Colonic mucosa (tissue), 4 donors: Measurements from ENCODE around the gene ECHDC3. TPM values are rescaled to one million over a fixed set of nuclear protein-coding genes. Genes with fewer than 3 reads are reported as not detected.

Source experiments
- DNase-seq: peaks from one replicate; pipeline ENCODE4 v3.0.0-alpha.2; 2020
- H3K27ac ChIP-seq: fragments of 200-600 bp; one replicate; pipeline ENCODE4 v1.8.0; 2021
- H3K27me3 ChIP-seq: fragments of 200-600 bp; one replicate; pipeline ENCODE4 v1.8.0; 2021
- H3K36me3 ChIP-seq: fragments of 200-600 bp; one replicate; pipeline ENCODE4 v1.8.0; 2021
- H3K4me1 ChIP-seq: fragments of 200-600 bp; one replicate; pipeline ENCODE4 v1.8.0; 2021; ENCODE audit warnings: mild to moderate bottlenecking
- H3K4me3 ChIP-seq: fragments of 200-600 bp; one replicate; pipeline ENCODE4 v1.8.0; 2021
- H3K9ac ChIP-seq, 2 donors: one replicate each; pipeline ENCODE4 v1.7.0; 2013; ENCODE audit warnings: control low read depth in 2 of 2, low read depth in 2 of 2, low read length in 2 of 2
- H3K9me3 ChIP-seq: fragments of 200-600 bp; one replicate; pipeline ENCODE4 v1.8.0; 2021
- intact Hi-C: fragments of 100-400 bp; cut with DNase I; formaldehyde crosslinking; loops from one replicate; pipeline ENCODE4 v1.14.1; 2022
- total RNA-seq, 2 donors: library from RNA; stranded (reverse); fragmentation: NEBNext Ultra II Directional in 1 of 2; extraction: Animal tissue kit (Norgen Biotek cat#: 25700) in 1 of 2; gene quantifications; one replicate each; pipeline ENCODE4 v1.2.1, GENCODE V29; 2021
- TF ChIP-seq, protein P1 (sequence below): fragments of 200-600 bp; IDR thresholded peaks from one replicate; pipeline ENCODE4 v1.8.0; 2022; ENCODE audit warnings: antibody characterized with exemption, mild to moderate bottlenecking
- donor health status: healthy.
- donor health status: DM: no; HTN: no; CAD: no.
- donor health status: DM: no; HTN: no; CAD: no.

ECHDC3 gene
- total RNA-seq, 2 donors from 2014 or later, result 14.0 to 17.6 TPM

DNA sequence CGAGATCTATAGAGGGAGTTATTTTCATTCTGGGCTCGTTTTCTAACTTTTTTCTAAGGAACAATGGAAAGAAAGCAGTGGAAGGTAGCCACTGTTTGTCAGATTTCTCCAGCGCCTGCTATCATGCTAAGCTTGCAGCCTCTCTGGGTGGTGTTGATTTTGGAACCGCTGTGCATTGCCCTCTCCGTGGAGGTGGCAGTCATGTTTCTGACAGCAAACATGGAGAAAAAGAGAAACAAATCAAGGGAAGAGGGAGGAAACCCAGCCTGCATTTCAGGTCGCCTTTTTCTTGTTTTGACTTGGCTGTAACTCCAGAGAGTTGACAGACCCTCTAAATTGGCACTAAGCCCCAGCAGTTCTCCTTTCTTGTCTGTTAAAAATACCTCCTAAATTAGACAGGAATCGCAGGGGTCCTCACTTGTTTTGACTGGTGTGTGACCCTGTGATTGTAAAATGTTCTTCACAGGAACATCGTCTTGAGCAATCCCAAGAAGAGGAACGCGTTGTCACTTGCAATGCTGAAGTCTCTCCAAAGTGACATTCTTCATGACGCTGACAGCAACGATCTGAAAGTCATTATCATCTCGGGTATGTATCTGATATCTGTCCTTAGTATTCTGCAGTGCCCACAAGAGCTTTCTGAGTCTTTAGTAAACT is 4.8 kb downstream of the ECHDC3 start:
- Histone ChIP-seq H3K36me3 (no peaks in the 10 kb centered on the region), H3K4me1 (no peaks in the 10 kb centered on the region), H3K4me3 (no peak overlapping the region), H3K27me3 (no peaks in the 10 kb centered on the region), H3K9ac (no peak overlapping the region), H3K9me3 (no peaks in the 10 kb centered on the region), H3K27ac (no peak overlapping the region)
- no peak for DNase-seq
- TF ChIP-seq, protein P1, sequence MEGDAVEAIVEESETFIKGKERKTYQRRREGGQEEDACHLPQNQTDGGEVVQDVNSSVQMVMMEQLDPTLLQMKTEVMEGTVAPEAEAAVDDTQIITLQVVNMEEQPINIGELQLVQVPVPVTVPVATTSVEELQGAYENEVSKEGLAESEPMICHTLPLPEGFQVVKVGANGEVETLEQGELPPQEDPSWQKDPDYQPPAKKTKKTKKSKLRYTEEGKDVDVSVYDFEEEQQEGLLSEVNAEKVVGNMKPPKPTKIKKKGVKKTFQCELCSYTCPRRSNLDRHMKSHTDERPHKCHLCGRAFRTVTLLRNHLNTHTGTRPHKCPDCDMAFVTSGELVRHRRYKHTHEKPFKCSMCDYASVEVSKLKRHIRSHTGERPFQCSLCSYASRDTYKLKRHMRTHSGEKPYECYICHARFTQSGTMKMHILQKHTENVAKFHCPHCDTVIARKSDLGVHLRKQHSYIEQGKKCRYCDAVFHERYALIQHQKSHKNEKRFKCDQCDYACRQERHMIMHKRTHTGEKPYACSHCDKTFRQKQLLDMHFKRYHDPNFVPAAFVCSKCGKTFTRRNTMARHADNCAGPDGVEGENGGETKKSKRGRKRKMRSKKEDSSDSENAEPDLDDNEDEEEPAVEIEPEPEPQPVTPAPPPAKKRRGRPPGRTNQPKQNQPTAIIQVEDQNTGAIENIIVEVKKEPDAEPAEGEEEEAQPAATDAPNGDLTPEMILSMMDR, result no peak
- intact Hi-C loops, result no loop called here

DNA sequence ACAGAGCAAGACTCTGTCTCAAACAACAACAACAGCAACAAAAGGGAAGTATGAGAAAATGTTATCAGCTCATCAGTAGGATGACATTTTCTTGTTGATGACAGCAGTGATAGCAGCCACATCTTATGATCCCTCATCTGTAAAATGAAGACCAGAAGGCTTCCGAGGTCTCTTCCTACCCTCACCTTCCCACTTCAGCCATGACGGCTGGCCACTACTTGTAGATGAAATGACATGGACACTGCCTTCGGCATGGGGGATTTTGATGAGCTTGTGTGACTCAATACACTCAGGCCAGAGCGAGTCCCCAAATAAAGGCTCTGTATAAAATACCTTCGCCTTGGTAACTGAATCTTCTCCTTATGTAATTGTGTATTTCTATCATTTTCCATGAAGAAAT is 6.7 kb downstream of the ECHDC3 start:
- Histone ChIP-seq H3K27me3 (no peaks in the 10 kb centered on the region), H3K27ac (no peak overlapping the region), H3K4me1 (no peaks in the 10 kb centered on the region), H3K9ac (no peak overlapping the region), H3K4me3 (no peak overlapping the region), H3K36me3 (no peaks in the 10 kb centered on the region), H3K9me3 (no peaks in the 10 kb centered on the region)
- TF ChIP-seq, protein P1, result no peak
- intact Hi-C loops, result no loop called here
- no peak for DNase-seq

DNA sequence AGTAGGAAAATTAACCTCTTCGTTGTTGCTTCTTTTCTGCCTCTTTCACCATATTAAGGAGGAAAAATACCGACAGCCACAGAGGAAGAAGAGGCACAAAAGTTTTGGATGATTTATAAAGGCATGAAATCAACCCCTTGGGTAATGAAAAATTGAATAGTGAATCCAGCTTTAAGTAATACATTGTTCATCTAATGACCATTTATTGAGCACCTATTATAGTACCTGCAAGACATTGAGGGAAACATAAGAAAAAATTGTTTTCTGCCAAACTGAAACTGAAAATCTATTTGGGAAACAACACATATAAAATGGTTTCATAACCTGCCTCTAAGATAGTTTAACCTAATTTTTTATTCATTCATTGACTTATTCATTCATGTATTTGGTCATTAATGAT is 8.2 kb downstream of the ECHDC3 start:
- H3K27ac ChIP-seq, result no peak overlapping the region
- H3K27me3 ChIP-seq, result no peaks in the 10 kb centered on the region
- no peaks in the 10 kb centered on the region for H3K9me3 ChIP-seq
- DNase-seq, result no peak
- intact Hi-C loops, result no loop called here
- no peak overlapping the region for H3K4me3 ChIP-seq
- no peaks in the 10 kb centered on the region for H3K36me3 ChIP-seq
- H3K4me1 ChIP-seq, result no peaks in the 10 kb centered on the region
- no peak overlapping the region for H3K9ac ChIP-seq
- TF ChIP-seq, protein P1, result no peak

DNA sequence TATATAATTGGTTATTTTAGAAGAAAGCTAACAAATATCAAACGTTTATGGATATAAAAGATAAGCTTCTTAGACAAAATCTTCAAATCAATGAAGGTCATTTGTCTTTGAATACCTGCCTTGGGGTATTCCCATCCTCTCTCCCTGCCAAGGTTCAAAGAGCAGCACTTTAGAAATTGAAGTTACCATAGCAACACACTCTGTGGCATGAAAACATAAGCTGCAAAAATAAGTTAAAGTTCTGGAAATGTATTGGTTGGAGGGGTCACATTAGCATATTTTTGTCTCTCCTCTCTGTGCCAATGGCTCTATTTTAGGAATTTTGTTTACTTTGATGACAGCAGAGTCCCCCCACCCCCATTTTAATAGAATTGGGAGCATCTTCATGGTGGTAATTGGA is 12.0 kb downstream of the ECHDC3 start:
- H3K4me1 ChIP-seq, result no peaks in the 10 kb centered on the region
- intact Hi-C loops, result no loop called here
- no peak overlapping the region for H3K9ac ChIP-seq
- DNase-seq, result no peak
- TF ChIP-seq, protein P1, result no peak
- no peak overlapping the region for H3K27ac ChIP-seq
- H3K27me3 ChIP-seq, result no peaks in the 10 kb centered on the region
- H3K36me3 ChIP-seq, result no peaks in the 10 kb centered on the region
- H3K9me3 ChIP-seq, result no peaks in the 10 kb centered on the region
- no peak overlapping the region for H3K4me3 ChIP-seq

DNA sequence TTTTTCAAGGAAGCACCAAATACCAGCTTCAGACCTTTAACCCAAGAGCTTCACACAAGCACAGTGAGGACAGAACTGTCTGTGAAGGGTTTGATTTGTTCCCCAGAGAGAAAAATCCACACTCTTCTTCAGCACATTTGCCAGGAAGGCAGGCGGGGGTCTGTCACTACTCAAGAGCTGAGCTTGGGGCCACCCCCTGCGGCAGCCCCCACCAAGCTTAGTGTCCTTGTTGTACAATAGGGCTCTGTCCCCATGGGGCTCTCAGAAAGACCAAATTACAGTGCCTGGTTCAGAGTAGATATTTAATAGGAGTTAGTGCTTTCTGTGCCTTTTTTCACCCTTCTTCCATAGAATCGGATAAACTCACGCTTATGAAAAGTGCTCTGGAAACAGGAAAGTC is 12.4 kb downstream of the ECHDC3 start:
- Histone ChIP-seq H3K9ac (no peak overlapping the region), H3K9me3 (no peaks in the 10 kb centered on the region), H3K36me3 (no peaks in the 10 kb centered on the region), H3K4me3 (no peak overlapping the region), H3K4me1 (no peaks in the 10 kb centered on the region), H3K27me3 (no peaks in the 10 kb centered on the region), H3K27ac (no peak overlapping the region)
- intact Hi-C loops, result loop anchor here (5.0 kb wide), 1 partner anchor 327 kb away; no protein-coding TSS in a partner anchor
- TF ChIP-seq, protein P1, result no peak
- DNase-seq, result no peak
